Activated T-helper 2 cell treated with anti-CD3 and anti-CD28 coated beads, Interferon-gamma antibody, Interleukin-2, Interleukin-4, amounts not matched to agents 10 μg/mL and 5 μg/mL and 100 μg/mL, durations not matched to agents 14 hours and 24 hours and 36 hours (primary cell): ENCODE measurements around the gene CACNG5. TPM values are rescaled to one million over a fixed set of nuclear protein-coding genes. Genes with fewer than 3 reads are reported as not detected.

ENCODE experiments used
- DNase-seq: peaks from one replicate; pipeline ENCODE4 v3.0.0; 2021; ENCODE audit warnings: low spot score
- H3K27ac Mint-ChIP-seq: one replicate; pipeline ENCODE4 v1.8.0; 2021; ENCODE audit warnings: mixed read lengths
- H3K27me3 Mint-ChIP-seq: one replicate; pipeline ENCODE4 v1.8.0; 2021; ENCODE audit warnings: low read depth, mixed read lengths
- H3K36me3 Mint-ChIP-seq: one replicate; pipeline ENCODE4 v1.8.0; 2021; ENCODE audit warnings: low read depth, mixed read lengths
- H3K4me1 Mint-ChIP-seq: one replicate; pipeline ENCODE4 v1.8.0; 2021; ENCODE audit warnings: low read depth, mixed read lengths
- H3K4me3 Mint-ChIP-seq: one replicate; pipeline ENCODE4 v1.8.0; 2021; ENCODE audit warnings: low read depth, mild to moderate bottlenecking, moderate library complexity, mixed read lengths
- H3K9me3 Mint-ChIP-seq: one replicate; pipeline ENCODE4 v1.8.0; 2021; ENCODE audit warnings: mixed read lengths
- intact Hi-C: fragments of 100-400 bp; cut with micrococcal nuclease; formaldehyde crosslinking; loops from one replicate; pipeline ENCODE4 v1.15.1; 2023
- total RNA-seq: library from RNA; stranded (reverse); gene quantifications from 2 replicates; pipeline ENCODE4 v1.2.3, GENCODE V29; 2022

CACNG5 gene, protein sequence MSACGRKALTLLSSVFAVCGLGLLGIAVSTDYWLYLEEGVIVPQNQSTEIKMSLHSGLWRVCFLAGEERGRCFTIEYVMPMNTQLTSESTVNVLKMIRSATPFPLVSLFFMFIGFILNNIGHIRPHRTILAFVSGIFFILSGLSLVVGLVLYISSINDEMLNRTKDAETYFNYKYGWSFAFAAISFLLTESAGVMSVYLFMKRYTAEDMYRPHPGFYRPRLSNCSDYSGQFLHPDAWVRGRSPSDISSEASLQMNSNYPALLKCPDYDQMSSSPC
- total RNA-seq, result not detected in 2 replicates

- Mint-ChIP-seq H3K4me1 (peaks cover 2% of the 10 kb centered on the region), H3K27me3 (peaks cover 55% of the 10 kb centered on the region), H3K4me3 (no peak within 1 kb of the TSS), H3K9me3 (no peaks in the 10 kb centered on the region), H3K36me3 (no peaks in the 10 kb centered on the region), H3K27ac (no peak within 1 kb of the TSS)
- no peak for DNase-seq
- intact Hi-C loops, result no loop called here
Observed at GRCh38 chr17:66834919-66835454, at the start of gene CACNG5. Gene CACNG5, plus strand, starts transcription at chr17:66835117. Its CDS starts 42,216 bp downstream, at chr17:66877333.

DNA sequence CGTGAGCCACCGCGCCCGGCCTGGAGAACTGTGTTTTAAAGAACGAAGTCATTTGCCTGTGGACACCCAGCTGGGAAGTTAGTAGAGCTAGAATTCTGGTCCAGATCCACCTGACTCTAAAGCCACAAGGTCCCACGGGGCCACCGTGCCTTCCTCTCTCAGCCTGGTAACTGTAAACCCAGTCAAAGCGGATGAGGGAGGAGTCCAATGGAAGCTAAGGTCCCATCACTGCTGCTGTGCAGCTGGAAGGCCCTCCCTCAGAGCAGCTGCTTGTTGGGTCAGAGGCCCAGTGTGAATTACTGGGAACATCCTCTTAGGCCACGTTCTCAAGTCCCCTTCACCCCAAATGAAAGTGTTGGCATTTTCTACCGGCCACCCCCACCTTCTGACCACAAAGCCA is 48.8 kb upstream of the CACNG5 start:
- intact Hi-C loops, result no loop called here
- H3K9me3 Mint-ChIP-seq, result no peaks in the 10 kb centered on the region
- no peak overlapping the region for H3K27ac Mint-ChIP-seq
- H3K36me3 Mint-ChIP-seq, result peaks cover 65% of the 10 kb centered on the region
- DNase-seq, result no peak
- no peaks in the 10 kb centered on the region for H3K4me1 Mint-ChIP-seq
- H3K4me3 Mint-ChIP-seq, result no peak overlapping the region
- no peaks in the 10 kb centered on the region for H3K27me3 Mint-ChIP-seq

GRCh38 chr17:66787914-66788313 is 47.0 kb upstream of the CACNG5 start:
- DNase-seq, result no peak
- Mint-ChIP-seq H3K27ac (no peak overlapping the region), H3K4me1 (peaks cover 1% of the 10 kb centered on the region), H3K36me3 (peaks cover 71% of the 10 kb centered on the region), H3K4me3 (no peak overlapping the region), H3K9me3 (no peaks in the 10 kb centered on the region), H3K27me3 (no peaks in the 10 kb centered on the region)
- intact Hi-C loops, result no loop called here

DNA sequence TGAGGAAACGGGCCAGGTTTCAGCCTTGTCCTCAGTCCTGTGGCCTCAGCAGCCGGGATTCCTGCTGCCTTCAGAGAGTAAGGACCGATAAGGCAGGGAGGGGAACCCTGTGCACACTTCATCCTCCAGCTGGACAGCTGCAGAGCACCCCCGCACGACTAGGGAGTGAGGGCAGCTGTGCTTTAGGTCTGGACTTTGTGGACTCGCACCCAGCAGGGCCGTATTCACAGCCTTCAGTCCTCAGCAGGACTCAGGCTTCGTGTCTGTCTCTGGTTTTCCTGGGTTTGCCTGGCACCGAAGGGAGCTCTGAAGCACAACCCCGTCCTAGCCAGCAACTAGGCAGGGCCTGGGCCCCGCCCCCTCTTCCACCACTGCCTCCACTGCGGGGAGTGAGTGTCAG is 45.8 kb upstream of the CACNG5 start:
- Mint-ChIP-seq H3K27me3 (no peaks in the 10 kb centered on the region), H3K36me3 (peaks cover 79% of the 10 kb centered on the region), H3K4me3 (no peak overlapping the region), H3K27ac (no peak overlapping the region), H3K4me1 (peaks cover 1% of the 10 kb centered on the region), H3K9me3 (no peaks in the 10 kb centered on the region)
- intact Hi-C loops, result no loop called here
- DNase-seq, result no peak

DNA sequence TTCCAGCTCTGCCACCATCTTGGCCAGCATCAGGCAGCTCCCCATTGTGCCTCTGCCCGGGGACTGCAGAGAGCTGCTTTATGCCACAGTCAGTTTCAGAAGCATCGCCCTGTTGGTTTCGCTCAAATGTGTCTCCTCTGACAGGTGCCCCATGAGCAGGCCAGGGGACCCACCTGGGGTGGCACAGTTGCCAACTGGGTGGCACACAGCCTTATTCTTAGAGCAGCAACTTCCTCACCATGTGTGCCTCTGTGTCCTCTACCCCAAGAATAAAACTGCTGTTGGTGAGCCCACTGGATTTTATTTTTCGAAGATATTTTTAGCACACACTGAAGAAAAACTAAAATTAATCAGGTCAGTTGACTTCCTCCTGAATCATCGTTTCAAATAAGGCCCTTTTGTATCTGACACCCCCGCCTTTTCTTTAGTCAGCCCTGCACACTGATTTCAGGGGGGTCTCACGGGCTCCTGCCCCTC is 44.9 kb upstream of the CACNG5 start:
- no peaks in the 10 kb centered on the region for H3K9me3 Mint-ChIP-seq
- peaks cover 1% of the 10 kb centered on the region for H3K4me1 Mint-ChIP-seq
- no peaks in the 10 kb centered on the region for H3K27me3 Mint-ChIP-seq
- H3K36me3 Mint-ChIP-seq, result peaks cover 82% of the 10 kb centered on the region
- no peak overlapping the region for H3K27ac Mint-ChIP-seq
- intact Hi-C loops, result no loop called here
- no peak overlapping the region for H3K4me3 Mint-ChIP-seq
- DNase-seq, result no peak

DNA sequence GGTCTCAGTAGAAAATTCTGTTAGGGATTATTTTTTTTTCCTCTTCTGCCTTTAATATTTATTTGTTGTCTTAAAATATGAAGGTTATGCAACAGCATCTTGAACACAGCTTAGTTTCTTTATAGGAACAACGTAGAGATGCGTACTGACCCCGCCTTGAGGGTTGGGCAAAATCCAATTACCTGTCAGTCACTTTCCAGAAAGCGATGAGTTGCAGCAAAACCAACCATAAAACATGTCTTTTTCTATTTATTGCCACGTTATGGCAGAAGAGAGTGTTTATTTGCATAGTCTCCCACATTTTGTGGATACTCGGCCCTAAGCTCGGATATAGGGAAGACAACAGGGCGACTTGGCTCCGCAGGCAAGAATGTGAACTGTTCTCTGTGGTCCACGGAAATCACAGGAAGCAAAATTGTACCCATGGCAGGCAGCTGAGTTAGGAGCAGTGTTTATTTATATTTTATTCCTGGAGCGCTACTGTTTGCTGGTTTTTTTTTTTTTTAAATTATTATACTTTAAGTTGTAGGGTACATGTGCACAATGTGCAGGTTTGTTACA is 44.3 kb upstream of the CACNG5 start:
- Mint-ChIP-seq H3K27me3 (no peaks in the 10 kb centered on the region), H3K36me3 (peaks cover 84% of the 10 kb centered on the region), H3K9me3 (no peaks in the 10 kb centered on the region), H3K4me1 (peaks cover 1% of the 10 kb centered on the region), H3K27ac (no peak overlapping the region), H3K4me3 (no peak overlapping the region)
- intact Hi-C loops, result no loop called here
- DNase-seq, result no peak

- Mint-ChIP-seq H3K4me1 (peaks cover 1% of the 10 kb centered on the region), H3K27ac (peak overlapping the region; percentile 19), H3K27me3 (no peaks in the 10 kb centered on the region), H3K36me3 (peaks cover 89% of the 10 kb centered on the region), H3K9me3 (peaks cover 3% of the 10 kb centered on the region), H3K4me3 (no peak overlapping the region)
- intact Hi-C loops, result no loop called here
- DNase-seq, result no peak
Observed at GRCh38 chr17:66791347-66791746, 43.6 kb upstream of the CACNG5 start.

DNA sequence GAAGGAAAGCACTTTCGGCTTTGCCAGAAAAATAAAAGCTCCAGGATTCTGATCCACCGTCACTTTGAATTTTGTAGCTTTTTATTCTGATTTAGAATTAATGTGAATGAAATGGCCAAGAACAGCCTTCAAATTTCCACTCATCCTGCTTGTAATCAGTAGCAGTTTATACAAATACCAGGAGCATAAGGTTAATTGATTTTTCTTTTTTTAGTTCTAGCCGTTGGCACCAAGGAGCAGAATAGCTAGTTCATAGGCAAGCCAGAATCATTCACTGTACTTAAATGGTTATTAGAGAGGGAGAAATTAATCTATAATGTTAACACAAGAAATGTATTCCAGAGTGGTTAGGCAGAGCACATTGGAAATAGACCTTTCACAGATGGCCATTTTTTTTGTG is 41.1 kb upstream of the CACNG5 start:
- Mint-ChIP-seq H3K27ac (no peak overlapping the region), H3K27me3 (no peaks in the 10 kb centered on the region), H3K4me1 (peaks cover 1% of the 10 kb centered on the region), H3K9me3 (peaks cover 18% of the 10 kb centered on the region), H3K36me3 (peaks cover 84% of the 10 kb centered on the region), H3K4me3 (no peak overlapping the region)
- intact Hi-C loops, result no loop called here
- DNase-seq, result no peak

DNA sequence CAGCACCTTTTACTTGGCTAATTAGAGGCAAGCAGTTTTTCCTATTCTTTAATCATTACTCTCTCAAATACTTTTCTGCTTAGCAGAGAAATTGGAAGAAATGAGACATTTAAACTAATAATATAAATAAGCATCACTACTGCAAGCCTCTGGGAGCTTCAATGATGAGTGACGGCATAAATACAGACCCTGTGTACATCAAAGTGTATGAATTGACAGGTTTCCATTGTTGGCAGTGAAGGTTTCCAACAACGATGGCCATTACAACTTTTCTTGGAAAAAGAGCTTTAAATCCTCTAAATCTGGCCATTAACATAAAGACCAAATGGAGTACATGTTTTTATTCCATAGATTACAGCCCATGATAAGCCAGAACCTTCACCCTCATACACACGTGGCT is 39.4 kb upstream of the CACNG5 start:
- peaks cover 80% of the 10 kb centered on the region for H3K36me3 Mint-ChIP-seq
- peaks cover 1% of the 10 kb centered on the region for H3K4me1 Mint-ChIP-seq
- no peak for DNase-seq
- peaks cover 18% of the 10 kb centered on the region for H3K9me3 Mint-ChIP-seq
- no peaks in the 10 kb centered on the region for H3K27me3 Mint-ChIP-seq
- intact Hi-C loops, result no loop called here
- no peak overlapping the region for H3K27ac Mint-ChIP-seq
- H3K4me3 Mint-ChIP-seq, result no peak overlapping the region

DNA sequence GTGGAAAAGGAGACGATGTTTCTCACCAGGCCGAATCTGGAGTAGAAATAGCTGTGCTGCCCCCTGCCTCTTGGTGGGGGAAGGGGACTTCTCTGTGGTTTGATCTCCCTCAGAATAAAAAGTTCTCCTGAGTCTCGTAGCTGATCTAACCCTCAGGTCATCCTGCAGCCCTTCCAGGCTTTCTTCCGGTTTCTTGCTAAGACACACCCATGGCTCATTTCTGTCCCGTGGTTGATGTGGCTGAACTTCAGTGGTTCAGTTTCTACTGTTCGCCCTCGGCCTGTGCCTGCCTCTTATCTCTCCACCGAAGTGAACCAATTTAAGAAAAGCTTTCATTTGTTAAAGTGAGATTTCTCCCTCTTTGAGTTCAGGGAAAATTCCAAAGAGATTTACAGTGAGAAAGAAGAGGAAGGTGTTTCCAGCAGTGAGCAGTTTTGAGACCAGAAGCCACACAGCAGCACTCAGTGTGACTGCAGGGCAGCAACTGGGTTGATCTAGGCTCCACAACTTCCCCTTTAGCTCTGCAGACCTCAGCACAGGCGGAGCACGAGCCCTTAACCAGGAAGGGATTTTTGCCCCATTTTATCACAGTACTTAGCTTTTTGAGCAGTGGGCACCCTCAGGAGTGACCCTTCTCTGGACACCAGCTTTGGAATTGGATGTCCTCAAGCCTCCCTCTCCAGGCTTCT is 34.9 kb upstream of the CACNG5 start:
- DNase-seq, result no peak
- Mint-ChIP-seq H3K4me1 (no peaks in the 10 kb centered on the region), H3K9me3 (peaks cover 18% of the 10 kb centered on the region), H3K27ac (peak overlapping the region; percentile 38), H3K27me3 (no peaks in the 10 kb centered on the region), H3K36me3 (peaks cover 75% of the 10 kb centered on the region), H3K4me3 (no peak overlapping the region)
- intact Hi-C loops, result no loop called here

GRCh38 chr17:66803474-66803951 is 31.4 kb upstream of the CACNG5 start:
- Mint-ChIP-seq H3K36me3 (peaks cover 71% of the 10 kb centered on the region), H3K27me3 (no peaks in the 10 kb centered on the region)

DNA sequence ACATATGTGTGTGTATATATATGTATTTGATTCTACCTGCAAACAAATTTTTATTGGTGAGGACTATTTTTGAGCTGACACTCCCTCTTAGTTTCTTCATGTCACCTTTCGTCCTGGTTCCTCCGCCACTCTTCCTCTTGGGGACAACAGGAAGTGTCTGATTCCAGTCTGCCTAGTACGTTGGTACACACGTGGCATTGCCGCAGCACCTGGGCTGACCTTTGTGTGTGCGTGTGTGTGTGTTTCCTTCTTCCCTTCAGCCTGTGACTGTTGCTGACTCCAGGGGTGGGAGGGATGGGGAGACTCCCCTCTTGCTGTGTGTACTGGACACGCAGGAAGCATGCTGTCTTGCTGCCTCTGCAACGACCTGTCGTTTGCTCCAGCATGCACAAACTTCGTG is 29.4 kb upstream of the CACNG5 start:
- Mint-ChIP-seq H3K36me3 (peaks cover 64% of the 10 kb centered on the region), H3K27me3 (no peaks in the 10 kb centered on the region)

More at GRCh38 chr17:66803474-66803951, 31.4 kb upstream of the CACNG5 start:
- Mint-ChIP-seq H3K4me3 (no peak overlapping the region), H3K27ac (no peak overlapping the region), H3K9me3 (no peaks in the 10 kb centered on the region), H3K4me1 (peaks cover 10% of the 10 kb centered on the region)
- DNase-seq, result no peak
- intact Hi-C loops, result no loop called here

DNA sequence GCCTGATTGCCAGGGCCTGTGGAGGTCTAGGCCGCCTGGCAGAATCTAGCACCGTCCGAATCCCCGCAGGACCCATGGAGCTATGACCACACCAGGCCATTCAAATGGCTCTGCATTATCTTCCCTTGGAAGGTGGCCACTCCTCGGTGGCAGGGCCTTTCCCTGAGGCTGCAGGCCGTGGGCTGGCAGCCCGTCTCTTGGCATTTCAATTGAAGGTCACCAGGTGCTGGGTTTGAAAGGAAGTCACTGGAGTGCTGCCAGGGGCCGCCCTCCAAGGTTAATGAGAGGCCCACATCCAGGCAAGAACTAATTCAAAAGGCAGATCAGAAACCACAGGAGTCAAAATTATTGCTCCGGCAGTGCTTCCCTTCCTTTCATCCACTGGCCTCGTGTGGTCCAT is 27.7 kb upstream of the CACNG5 start:
- no peak overlapping the region for H3K4me3 Mint-ChIP-seq

More for the DNA sequence above, 29.4 kb upstream of the CACNG5 start:
- DNase-seq, result no peak
- peaks cover 10% of the 10 kb centered on the region for H3K4me1 Mint-ChIP-seq
- intact Hi-C loops, result no loop called here
- no peak overlapping the region for H3K27ac Mint-ChIP-seq
- H3K4me3 Mint-ChIP-seq, result no peak overlapping the region
- H3K9me3 Mint-ChIP-seq, result no peaks in the 10 kb centered on the region

More for the DNA sequence above, 27.7 kb upstream of the CACNG5 start:
- H3K27me3 Mint-ChIP-seq, result no peaks in the 10 kb centered on the region
- H3K9me3 Mint-ChIP-seq, result no peaks in the 10 kb centered on the region
- no peak for DNase-seq
- no peak overlapping the region for H3K27ac Mint-ChIP-seq
- H3K36me3 Mint-ChIP-seq, result peaks cover 55% of the 10 kb centered on the region
- H3K4me1 Mint-ChIP-seq, result peaks cover 10% of the 10 kb centered on the region
- intact Hi-C loops, result no loop called here
